ENCODE measurements around the gene TMEM170B.

The TMEM170B gene

GRCh38 chr6:11525468-11526155, 11.9 kb upstream of the TMEM170B start:
- ATAC-seq = no peak
- TF ChIP-seq ZFP30 (CRISPR knock-in tag; IDR thresholded peaks at IDR 0.05) (no peak), ARNTL (CRISPR knock-in tag; IDR thresholded peaks at IDR 0.05; ENCODE audit: borderline replicate concordance, low read depth) (no peak), PATZ1 (CRISPR knock-in tag; IDR thresholded peaks at IDR 0.05; ENCODE audit: borderline replicate concordance) (no peak), ESRRG (CRISPR knock-in tag; IDR thresholded peaks at IDR 0.05) (no peak), OSR1 (CRISPR knock-in tag; IDR thresholded peaks at IDR 0.05) (no peak), TOX (CRISPR knock-in tag; IDR thresholded peaks at IDR 0.05; ENCODE audit: borderline replicate concordance) (no peak), ZNF565 (CRISPR knock-in tag; conservative IDR thresholded peaks at IDR 0.05; ENCODE audit: low read depth) (no peak), PPARA (CRISPR knock-in tag; IDR thresholded peaks at IDR 0.05; ENCODE audit: borderline replicate concordance) (no peak), CREB5 (CRISPR knock-in tag; IDR thresholded peaks at IDR 0.05; ENCODE audit: low read depth) (no peak), TCF4 (CRISPR knock-in tag; IDR thresholded peaks at IDR 0.05; ENCODE audit: borderline replicate concordance) (no peak), ZFP3 (CRISPR knock-in tag; IDR thresholded peaks at IDR 0.05) (no peak), BACH2 (CRISPR knock-in tag; IDR thresholded peaks at IDR 0.05; ENCODE audit: borderline replicate concordance) (no peak), RARB (CRISPR knock-in tag; IDR thresholded peaks at IDR 0.05) (no peak), ISL1 (CRISPR knock-in tag; IDR thresholded peaks at IDR 0.05) (no peak), ZC3H10 (CRISPR knock-in tag; IDR thresholded peaks at IDR 0.05) (no peak), ZNF70 (CRISPR knock-in tag; IDR thresholded peaks at IDR 0.05) (no peak), GLIS3 (CRISPR knock-in tag; IDR thresholded peaks at IDR 0.05) (no peak), CSRNP3 (CRISPR knock-in tag; IDR thresholded peaks at IDR 0.05) (no peak), POU6F1 (CRISPR knock-in tag; IDR thresholded peaks at IDR 0.05; ENCODE audit: borderline replicate concordance, low read depth) (no peak), ZNF8 (CRISPR knock-in tag; IDR thresholded peaks at IDR 0.05) (no peak)

GRCh38 chr6:11526156-11526505, 11.4 kb upstream of the TMEM170B start:
- no peak for ATAC-seq
- TF ChIP-seq ZC3H10 (CRISPR knock-in tag; IDR thresholded peaks at IDR 0.05) (no peak), TCF4 (CRISPR knock-in tag; IDR thresholded peaks at IDR 0.05; ENCODE audit: borderline replicate concordance) (no peak)

GRCh38 chr6:11527274-11527870, 10.2 kb upstream of the TMEM170B start:
- no peak for ATAC-seq
- no peak for TF ChIP-seq TCF4 (CRISPR knock-in tag; IDR thresholded peaks at IDR 0.05; ENCODE audit: borderline replicate concordance)
- TF ChIP-seq ZFP3 (CRISPR knock-in tag; IDR thresholded peaks at IDR 0.05) = no peak
- TF ChIP-seq ZFP30 (CRISPR knock-in tag; IDR thresholded peaks at IDR 0.05) = no peak
- no peak for TF ChIP-seq ZNF565 (CRISPR knock-in tag; conservative IDR thresholded peaks at IDR 0.05; ENCODE audit: low read depth)
- TF ChIP-seq ZNF70 (CRISPR knock-in tag; IDR thresholded peaks at IDR 0.05) = no peak

- ATAC-seq = no peak
- no peak for TF ChIP-seq POU6F1 (CRISPR knock-in tag; IDR thresholded peaks at IDR 0.05; ENCODE audit: borderline replicate concordance, low read depth)
- TF ChIP-seq PATZ1 (CRISPR knock-in tag; IDR thresholded peaks at IDR 0.05; ENCODE audit: borderline replicate concordance) = no peak
- TF ChIP-seq TSHZ2 (CRISPR knock-in tag; IDR thresholded peaks at IDR 0.05) = no peak
- TF ChIP-seq OSR1 (CRISPR knock-in tag; IDR thresholded peaks at IDR 0.05) = no peak
- no peak for TF ChIP-seq SNAI2 (CRISPR knock-in tag; IDR thresholded peaks at IDR 0.05)
- no peak for TF ChIP-seq ESRRG (CRISPR knock-in tag; IDR thresholded peaks at IDR 0.05)
- no peak for TF ChIP-seq BACH2 (CRISPR knock-in tag; IDR thresholded peaks at IDR 0.05; ENCODE audit: borderline replicate concordance)
- no peak for TF ChIP-seq ARNTL (CRISPR knock-in tag; IDR thresholded peaks at IDR 0.05; ENCODE audit: borderline replicate concordance, low read depth)
Observed at GRCh38 chr6:11528996-11529395, 8.6 kb upstream of the TMEM170B start.
